ENCODE measurements around the gene ZNF385B. TPM values are rescaled to one million over a fixed set of nuclear protein-coding genes. Genes with fewer than 3 reads are reported as not detected.

ZNF385B gene
- total RNA-seq, 1 donor from 2014 or later = 35.8 TPM

DNA sequence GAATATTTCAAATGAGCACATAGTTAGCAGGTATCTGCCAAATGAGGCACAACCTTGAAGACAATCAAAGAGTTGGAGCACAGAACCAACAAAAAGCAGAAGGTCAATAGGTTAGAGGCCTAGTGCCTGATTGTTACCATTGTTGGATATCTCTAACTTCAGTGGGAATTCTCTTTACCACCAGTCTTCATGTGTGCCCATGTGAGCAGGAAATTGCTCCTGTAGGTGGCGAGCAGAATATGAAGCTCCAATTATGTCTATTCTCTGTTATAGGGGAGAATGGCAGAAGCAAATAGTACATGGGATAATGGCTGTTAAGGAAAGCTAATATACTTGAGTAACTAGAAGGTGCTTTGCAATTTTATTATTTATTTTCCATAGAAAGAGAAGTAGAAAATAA lies 14.9 kb upstream of the ZNF385B start:
- Mint-ChIP-seq H3K27ac (no peak overlapping the region), H3K4me1 (peaks cover 2% of the 10 kb centered on the region), H3K4me3 (no peak overlapping the region), H3K27me3 (ENCODE audit: insufficient read depth, low read depth) (no peaks in the 10 kb centered on the region), H3K9me3 (peaks cover 3% of the 10 kb centered on the region), H3K36me3 (no peaks in the 10 kb centered on the region)
- H3K4me1 ChIP-seq = peaks cover 12% of the 10 kb centered on the region
- H2AFZ ChIP-seq (replicated peaks) = no peak overlapping the region
- no peak for DNase-seq (ENCODE audit: low spot score)
- no peaks in the 10 kb centered on the region for H3K36me3 ChIP-seq
- no peaks in the 10 kb centered on the region for H3K27me3 ChIP-seq
- H3K27ac ChIP-seq = no peak overlapping the region
- H3K9me3 ChIP-seq (ENCODE audit: low read depth) = no peaks in the 10 kb centered on the region
- no peak overlapping the region for H3K4me3 ChIP-seq
- no peak overlapping the region for H3K4me2 ChIP-seq
- no peaks in the 10 kb centered on the region for H4K20me1 ChIP-seq (ENCODE audit: low read depth)
- TF ChIP-seq EZH2 (IDR thresholded peaks at IDR 0.05) = no peak
- no peak for TF ChIP-seq EZH2phosphoT487 (IDR thresholded peaks at IDR 0.05)
- TF ChIP-seq, protein P1, sequence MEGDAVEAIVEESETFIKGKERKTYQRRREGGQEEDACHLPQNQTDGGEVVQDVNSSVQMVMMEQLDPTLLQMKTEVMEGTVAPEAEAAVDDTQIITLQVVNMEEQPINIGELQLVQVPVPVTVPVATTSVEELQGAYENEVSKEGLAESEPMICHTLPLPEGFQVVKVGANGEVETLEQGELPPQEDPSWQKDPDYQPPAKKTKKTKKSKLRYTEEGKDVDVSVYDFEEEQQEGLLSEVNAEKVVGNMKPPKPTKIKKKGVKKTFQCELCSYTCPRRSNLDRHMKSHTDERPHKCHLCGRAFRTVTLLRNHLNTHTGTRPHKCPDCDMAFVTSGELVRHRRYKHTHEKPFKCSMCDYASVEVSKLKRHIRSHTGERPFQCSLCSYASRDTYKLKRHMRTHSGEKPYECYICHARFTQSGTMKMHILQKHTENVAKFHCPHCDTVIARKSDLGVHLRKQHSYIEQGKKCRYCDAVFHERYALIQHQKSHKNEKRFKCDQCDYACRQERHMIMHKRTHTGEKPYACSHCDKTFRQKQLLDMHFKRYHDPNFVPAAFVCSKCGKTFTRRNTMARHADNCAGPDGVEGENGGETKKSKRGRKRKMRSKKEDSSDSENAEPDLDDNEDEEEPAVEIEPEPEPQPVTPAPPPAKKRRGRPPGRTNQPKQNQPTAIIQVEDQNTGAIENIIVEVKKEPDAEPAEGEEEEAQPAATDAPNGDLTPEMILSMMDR (IDR thresholded peaks at IDR 0.05) = peak; percentile 19
- H3K9ac ChIP-seq = no peak overlapping the region
- H3F3A ChIP-seq (ENCODE audit: low read depth) = peaks cover 7% of the 10 kb centered on the region
- H3K79me2 ChIP-seq (ENCODE audit: low read depth) = no peaks in the 10 kb centered on the region

DNA sequence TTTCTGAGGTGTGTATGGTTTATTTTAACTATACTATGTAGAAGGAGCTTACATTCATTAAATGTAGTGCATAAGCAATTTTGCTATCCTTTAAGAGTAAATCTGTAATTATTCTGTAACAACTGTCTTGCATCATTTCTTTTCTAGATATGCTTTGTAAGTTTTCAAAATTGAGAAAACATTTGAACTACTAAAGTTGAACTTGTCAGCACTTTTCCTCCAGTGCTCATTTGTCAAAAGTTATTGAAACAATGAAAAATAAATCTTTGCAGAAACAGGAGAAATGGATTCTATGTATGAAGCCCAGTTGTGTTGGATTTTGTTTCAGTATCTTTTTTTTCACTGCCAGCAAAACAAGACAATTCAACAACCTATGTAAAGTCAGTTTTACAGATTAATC lies 14.5 kb upstream of the ZNF385B start:
- Mint-ChIP-seq H3K4me1 (no peaks in the 10 kb centered on the region), H3K27me3 (ENCODE audit: insufficient read depth, low read depth) (no peaks in the 10 kb centered on the region), H3K4me3 (no peak overlapping the region), H3K9me3 (peaks cover 3% of the 10 kb centered on the region), H3K27ac (no peak overlapping the region), H3K36me3 (no peaks in the 10 kb centered on the region)
- H3K27ac ChIP-seq = no peak overlapping the region
- DNase-seq (ENCODE audit: low spot score) = no peak
- H4K20me1 ChIP-seq (ENCODE audit: low read depth) = no peaks in the 10 kb centered on the region
- H3K4me2 ChIP-seq = no peak overlapping the region
- no peak overlapping the region for H3K9ac ChIP-seq
- no peak overlapping the region for H3K4me3 ChIP-seq
- no peaks in the 10 kb centered on the region for H3K27me3 ChIP-seq
- H2AFZ ChIP-seq (replicated peaks) = peak overlapping the region; percentile 37
- no peaks in the 10 kb centered on the region for H3K9me3 ChIP-seq (ENCODE audit: low read depth)
- H3K4me1 ChIP-seq = peaks cover 8% of the 10 kb centered on the region
- no peaks in the 10 kb centered on the region for H3K36me3 ChIP-seq
- H3F3A ChIP-seq (ENCODE audit: low read depth) = peaks cover 7% of the 10 kb centered on the region
- no peaks in the 10 kb centered on the region for H3K79me2 ChIP-seq (ENCODE audit: low read depth)
- TF ChIP-seq, protein P1 (IDR thresholded peaks at IDR 0.05) = no peak
- TF ChIP-seq EZH2 (IDR thresholded peaks at IDR 0.05) (no peak), EZH2phosphoT487 (IDR thresholded peaks at IDR 0.05) (no peak)

DNA sequence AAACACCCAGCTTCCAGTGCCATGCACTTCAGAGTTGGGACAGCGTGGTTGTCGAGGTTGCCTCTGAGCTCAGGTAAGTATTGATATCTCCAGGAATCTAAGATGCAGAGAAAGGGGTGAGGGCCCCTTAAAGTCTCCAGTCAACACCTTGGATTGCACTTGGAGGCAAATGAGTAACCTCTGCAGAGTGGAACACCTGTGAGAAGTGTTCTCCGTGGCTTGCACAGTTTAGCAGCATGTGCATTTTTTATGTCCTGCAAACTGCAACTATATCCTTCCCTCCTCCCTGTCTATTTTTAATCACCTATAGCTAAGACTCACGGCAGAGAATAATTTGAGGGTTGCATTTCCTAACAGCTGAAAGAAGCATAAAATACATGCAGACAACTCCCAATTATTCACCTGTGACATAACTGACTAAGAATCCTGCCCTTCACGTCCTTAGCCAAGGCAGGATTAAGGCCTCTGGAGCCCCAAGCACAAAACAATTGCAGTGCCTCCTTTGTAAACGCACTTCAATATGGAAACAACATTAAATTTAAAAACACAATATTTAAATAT lies 1.6 kb upstream of the ZNF385B start:
- Histone ChIP-seq H4K20me1 (ENCODE audit: low read depth) (peaks cover 8% of the 10 kb centered on the region), H3K4me1 (peaks cover 54% of the 10 kb centered on the region), H3K9me3 (ENCODE audit: low read depth) (no peaks in the 10 kb centered on the region), H3K79me2 (ENCODE audit: low read depth) (peaks cover 31% of the 10 kb centered on the region), H3K4me2 (peak overlapping the region; percentile 99), H3K9ac (no peak overlapping the region), H3K27ac (no peak overlapping the region), H3F3A (ENCODE audit: low read depth) (peaks cover 18% of the 10 kb centered on the region), H3K36me3 (no peaks in the 10 kb centered on the region), H3K4me3 (no peak overlapping the region), H3K27me3 (peaks cover 34% of the 10 kb centered on the region), H2AFZ (replicated peaks) (no peak overlapping the region)
- peak overlapping the region; percentile 63 for H3K4me3 Mint-ChIP-seq
- H3K27ac Mint-ChIP-seq = no peak overlapping the region
- peaks cover 4% of the 10 kb centered on the region for H3K4me1 Mint-ChIP-seq
- no peaks in the 10 kb centered on the region for H3K36me3 Mint-ChIP-seq
- no peaks in the 10 kb centered on the region for H3K9me3 Mint-ChIP-seq
- no peak for TF ChIP-seq EZH2 (IDR thresholded peaks at IDR 0.05)
- TF ChIP-seq EZH2phosphoT487 (IDR thresholded peaks at IDR 0.05) = no peak
- TF ChIP-seq, protein P1 (IDR thresholded peaks at IDR 0.05) = no peak
- DNase-seq (ENCODE audit: low spot score) = no peak
- H3K27me3 Mint-ChIP-seq (ENCODE audit: insufficient read depth, low read depth) = peaks cover 46% of the 10 kb centered on the region

Measured in neural progenitor cell (in vitro differentiated cells).